HCT116 (cell line): Measurements from ENCODE around the gene SHCBP1L.

Source experiments
- ATF3 ChIP-seq: IDR thresholded peaks from 2 replicates; pipeline ENCODE4 v1.6.1; 2012
- CTCF ChIP-seq, 3 experiments: fragments of 200-600 bp in 1 of 3; sonication (generic) in 1 of 3; IDR thresholded peaks in 2 of 3; conservative IDR thresholded peaks in 1 of 3; 2 replicates each; pipeline ENCODE4 v1.5.1; 2012 to 2017; ENCODE audit warnings: low read depth in 2 of 3, low read length in 2 of 3, antibody characterized with exemption in 1 of 3, borderline replicate concordance in 1 of 3, control low read depth in 1 of 3, mild to moderate bottlenecking in 1 of 3, mixed read lengths in 1 of 3, mixed run types in 1 of 3, moderate library complexity in 1 of 3; ENCODE audit not compliant: insufficient read depth in 1 of 3
- JUND ChIP-seq: IDR thresholded peaks from 2 replicates; pipeline ENCODE4 v1.6.1; 2012
- MAX ChIP-seq: IDR thresholded peaks from 2 replicates; pipeline ENCODE4 v1.6.1; 2012
- POLR2A ChIP-seq: IDR thresholded peaks from 2 replicates; pipeline ENCODE4 v1.7.0; 2011; ENCODE audit warnings: borderline replicate concordance; ENCODE audit not compliant: insufficient read depth, insufficient read length; ENCODE audit errors: extremely low read depth
- RAD21 ChIP-seq: IDR thresholded peaks from 2 replicates; pipeline ENCODE4 v1.6.1; 2012; ENCODE audit warnings: low read depth, mild to moderate bottlenecking
- SP1 ChIP-seq: IDR thresholded peaks from 2 replicates; pipeline ENCODE4 v1.6.1; 2012; ENCODE audit warnings: low read depth
- SRF ChIP-seq: IDR thresholded peaks from 2 replicates; pipeline ENCODE4 v1.6.1; 2012; ENCODE audit warnings: low read depth

GRCh38 chr1:182861994-182862393 is 91.0 kb downstream of the SHCBP1L start:
- TF ChIP-seq CTCF (IDR thresholded peaks at IDR 0.05 in 2 of 3, conservative IDR thresholded peaks at IDR 0.05 in 1 of 3; ENCODE audit: borderline replicate concordance in 1 of 3, insufficient read depth in 1 of 3, low read depth in 2 of 3, low read length in 2 of 3), result no peak
- TF ChIP-seq SP1, result no peak
- TF ChIP-seq SRF, result no peak
- no peak for TF ChIP-seq RAD21
- TF ChIP-seq ATF3, result no peak
- TF ChIP-seq POLR2A, result no peak
- TF ChIP-seq JUND, result no peak
- no peak for TF ChIP-seq MAX
